ENCODE results near the gene COQ8B. TPM values are rescaled to one million over a fixed set of nuclear protein-coding genes. Genes with fewer than 3 reads are reported as not detected.

Gene COQ8B
- total RNA-seq, 1 donor from 2014 or later = 49.9 TPM

GRCh38 chr19:40742477-40742876, 25.8 kb upstream of the COQ8B start:
- no peak overlapping the region for H3K27ac Mint-ChIP-seq (ENCODE audit: unreplicated experiment)
- peaks cover 19% of the 10 kb centered on the region for H3K27me3 Mint-ChIP-seq (ENCODE audit: unreplicated experiment)
- H3K9me3 Mint-ChIP-seq (ENCODE audit: unreplicated experiment) = peaks cover 15% of the 10 kb centered on the region
- DNase-seq = no peak
- peaks cover 27% of the 10 kb centered on the region for H3K4me1 Mint-ChIP-seq (ENCODE audit: low read depth, unreplicated experiment)
- TF ChIP-seq CTCF (IDR thresholded peaks at IDR 0.05; ENCODE audit: partially characterized antibody, unreplicated experiment) = no peak
- H3K36me3 Mint-ChIP-seq (ENCODE audit: unreplicated experiment) = no peaks in the 10 kb centered on the region
- peak overlapping the region; percentile 70 for H3K4me3 Mint-ChIP-seq (ENCODE audit: unreplicated experiment)

- no peak for TF ChIP-seq CTCF (IDR thresholded peaks at IDR 0.05; ENCODE audit: partially characterized antibody, unreplicated experiment)
- peak overlapping the region; percentile 70 for H3K4me3 Mint-ChIP-seq (ENCODE audit: unreplicated experiment)
- H3K9me3 Mint-ChIP-seq (ENCODE audit: unreplicated experiment) = peaks cover 15% of the 10 kb centered on the region
- H3K4me1 Mint-ChIP-seq (ENCODE audit: low read depth, unreplicated experiment) = peaks cover 27% of the 10 kb centered on the region
- peak overlapping the region; percentile 77 for H3K27ac Mint-ChIP-seq (ENCODE audit: unreplicated experiment)
- peak; percentile 38 for DNase-seq
- no peaks in the 10 kb centered on the region for H3K36me3 Mint-ChIP-seq (ENCODE audit: unreplicated experiment)
- H3K27me3 Mint-ChIP-seq (ENCODE audit: unreplicated experiment) = peaks cover 19% of the 10 kb centered on the region
Measured at GRCh38 chr19:40741527-40742390, 25.1 kb upstream of the COQ8B start.

- TF ChIP-seq CTCF (IDR thresholded peaks at IDR 0.05; ENCODE audit: partially characterized antibody, unreplicated experiment) = no peak
- Mint-ChIP-seq H3K27me3 (ENCODE audit: unreplicated experiment) (peaks cover 19% of the 10 kb centered on the region), H3K27ac (ENCODE audit: unreplicated experiment) (peak overlapping the region; percentile 71), H3K9me3 (ENCODE audit: unreplicated experiment) (peaks cover 15% of the 10 kb centered on the region), H3K4me1 (ENCODE audit: low read depth, unreplicated experiment) (peaks cover 27% of the 10 kb centered on the region), H3K4me3 (ENCODE audit: unreplicated experiment) (peak overlapping the region; percentile 78), H3K36me3 (ENCODE audit: unreplicated experiment) (no peaks in the 10 kb centered on the region)
- DNase-seq = no peak
Measured at GRCh38 chr19:40740747-40741146, 24.1 kb upstream of the COQ8B start.

- H3K27ac Mint-ChIP-seq (ENCODE audit: unreplicated experiment) = peak overlapping the region; percentile 92
- H3K4me1 Mint-ChIP-seq (ENCODE audit: low read depth, unreplicated experiment) = peaks cover 27% of the 10 kb centered on the region
- H3K9me3 Mint-ChIP-seq (ENCODE audit: unreplicated experiment) = peaks cover 15% of the 10 kb centered on the region
- H3K36me3 Mint-ChIP-seq (ENCODE audit: unreplicated experiment) = no peaks in the 10 kb centered on the region
- peak overlapping the region; percentile 78 for H3K4me3 Mint-ChIP-seq (ENCODE audit: unreplicated experiment)
- DNase-seq = peak; percentile 81
- peaks cover 19% of the 10 kb centered on the region for H3K27me3 Mint-ChIP-seq (ENCODE audit: unreplicated experiment)
- TF ChIP-seq CTCF (IDR thresholded peaks at IDR 0.05; ENCODE audit: partially characterized antibody, unreplicated experiment) = no peak
Measured at GRCh38 chr19:40739871-40740703, 23.4 kb upstream of the COQ8B start.
